NCI-H345 (cell line): Measurements from ENCODE around the gene EFCAB3.
"Not testable (repeated sequence)": the region's sequence is repeated elsewhere in the genome, so short reads cannot be mapped to it uniquely, and the experiment has no call there.

Experiments
- DNase-seq: peaks from one replicate; lab custom pipeline; 2025; lab: John Stamatoyannopoulos, UW

Gene EFCAB3

DNA sequence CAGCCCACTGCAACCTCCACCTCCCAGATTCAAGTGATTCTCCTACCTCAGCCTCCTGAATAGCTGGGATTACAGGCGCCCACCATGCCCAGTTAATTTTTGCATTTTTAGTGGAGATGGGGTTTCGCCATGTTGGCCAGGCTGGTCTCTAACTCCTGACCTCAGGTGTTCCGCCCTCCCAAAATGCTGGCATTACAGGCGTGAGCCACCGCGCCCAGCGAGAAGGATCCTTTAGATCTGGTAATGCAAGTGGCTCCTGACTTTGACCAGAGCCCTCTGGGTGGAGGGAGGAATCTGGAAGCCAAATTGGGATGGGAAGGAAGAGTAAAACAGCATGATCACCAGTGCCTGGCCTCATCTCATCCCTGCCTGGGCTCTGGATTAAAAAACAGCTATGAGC, 84.9 kb downstream of the EFCAB3 start:
- DNase-seq: not testable (repeated sequence)
